ENCODE results near the gene NOTCH3.

The NOTCH3 gene

DNA sequence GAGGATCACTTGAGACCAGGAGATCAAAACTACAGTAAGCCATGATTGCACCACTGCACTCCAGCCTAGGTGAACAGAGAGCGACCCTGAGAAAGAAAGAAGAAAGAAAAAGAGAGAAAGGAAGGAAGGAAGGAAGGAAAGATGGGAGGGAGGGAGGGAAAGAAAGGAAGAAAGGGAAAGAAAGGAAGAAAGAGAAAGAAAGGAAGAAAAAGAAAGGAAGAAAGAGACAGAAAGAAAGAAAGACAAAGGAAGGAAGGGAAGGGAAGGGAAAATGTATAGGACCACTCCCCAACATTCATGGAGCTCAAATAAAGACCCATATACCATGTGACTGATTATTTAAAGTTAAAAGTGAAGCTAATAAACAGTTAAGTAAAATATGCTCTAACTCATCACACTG, 53.7 kb downstream of the NOTCH3 start:
- H3K4me3 ChIP-seq (replicated peaks in 1 of 2; ENCODE audit: low read depth in 2 of 2, low read length in 2 of 2): no peak overlapping the region
- DNase-seq (ENCODE audit: low read depth in 2 of 2): no peak
- TF ChIP-seq, protein P1, sequence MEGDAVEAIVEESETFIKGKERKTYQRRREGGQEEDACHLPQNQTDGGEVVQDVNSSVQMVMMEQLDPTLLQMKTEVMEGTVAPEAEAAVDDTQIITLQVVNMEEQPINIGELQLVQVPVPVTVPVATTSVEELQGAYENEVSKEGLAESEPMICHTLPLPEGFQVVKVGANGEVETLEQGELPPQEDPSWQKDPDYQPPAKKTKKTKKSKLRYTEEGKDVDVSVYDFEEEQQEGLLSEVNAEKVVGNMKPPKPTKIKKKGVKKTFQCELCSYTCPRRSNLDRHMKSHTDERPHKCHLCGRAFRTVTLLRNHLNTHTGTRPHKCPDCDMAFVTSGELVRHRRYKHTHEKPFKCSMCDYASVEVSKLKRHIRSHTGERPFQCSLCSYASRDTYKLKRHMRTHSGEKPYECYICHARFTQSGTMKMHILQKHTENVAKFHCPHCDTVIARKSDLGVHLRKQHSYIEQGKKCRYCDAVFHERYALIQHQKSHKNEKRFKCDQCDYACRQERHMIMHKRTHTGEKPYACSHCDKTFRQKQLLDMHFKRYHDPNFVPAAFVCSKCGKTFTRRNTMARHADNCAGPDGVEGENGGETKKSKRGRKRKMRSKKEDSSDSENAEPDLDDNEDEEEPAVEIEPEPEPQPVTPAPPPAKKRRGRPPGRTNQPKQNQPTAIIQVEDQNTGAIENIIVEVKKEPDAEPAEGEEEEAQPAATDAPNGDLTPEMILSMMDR (IDR thresholded peaks at IDR 0.05; ENCODE audit: low read depth, low read length): no peak

DNA sequence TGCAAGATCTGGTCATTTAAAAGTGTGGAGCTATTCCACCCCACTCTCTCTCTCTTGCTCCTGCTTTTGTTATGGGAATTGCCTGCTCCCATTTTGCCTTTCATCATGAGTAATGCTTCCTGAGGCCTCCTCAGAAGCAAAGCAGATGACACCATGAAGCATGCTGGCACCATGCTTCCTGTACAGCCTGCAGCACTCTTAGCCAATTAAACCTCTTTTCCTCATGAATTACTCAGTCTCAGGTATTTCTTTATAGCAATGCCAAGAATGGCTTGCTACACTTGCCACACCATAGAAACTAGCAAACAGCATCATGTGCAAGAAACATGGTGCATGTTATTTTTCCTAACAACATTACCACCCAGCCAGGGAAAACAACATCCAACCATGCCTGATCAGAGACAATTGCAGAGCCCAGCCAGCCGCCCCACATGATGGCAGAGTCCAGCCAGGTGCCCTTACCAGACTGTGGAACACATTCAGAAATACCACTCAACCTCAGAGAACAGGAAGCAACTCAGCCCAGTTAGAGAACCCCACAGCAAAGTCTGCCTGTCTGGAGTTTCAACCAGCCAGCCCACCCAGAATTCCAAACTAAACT, 56.6 kb downstream of the NOTCH3 start:
- H3K4me3 ChIP-seq (replicated peaks in 1 of 2; ENCODE audit: low read depth in 2 of 2, low read length in 2 of 2): no peak overlapping the region
- peak in 1 of 2 donors; percentile 71 for DNase-seq (ENCODE audit: low read depth in 2 of 2)
- TF ChIP-seq, protein P1 (IDR thresholded peaks at IDR 0.05; ENCODE audit: low read depth, low read length): no peak

DNA sequence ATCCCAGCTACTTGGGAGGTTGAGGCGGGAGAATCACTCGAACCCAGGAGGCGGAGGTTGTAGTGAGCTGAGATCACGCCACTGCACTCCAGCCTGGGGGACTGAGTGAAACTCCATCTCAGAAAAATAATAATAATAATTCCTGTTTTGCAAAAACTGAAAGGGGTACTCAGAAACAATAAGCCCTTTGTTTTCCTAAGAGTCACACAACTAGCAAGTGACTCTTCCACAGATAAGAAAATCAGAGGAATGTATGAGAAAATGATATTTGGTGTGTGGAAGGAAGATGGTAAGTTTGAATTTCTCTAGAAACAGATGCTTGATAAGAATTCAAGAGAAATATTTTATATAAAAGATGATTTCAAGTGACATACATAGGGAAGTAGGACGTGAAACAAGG, 58.5 kb downstream of the NOTCH3 start:
- no peak overlapping the region for H3K4me3 ChIP-seq (replicated peaks in 1 of 2; ENCODE audit: low read depth in 2 of 2, low read length in 2 of 2)
- no peak for DNase-seq (ENCODE audit: low read depth in 2 of 2)
- TF ChIP-seq, protein P1 (IDR thresholded peaks at IDR 0.05; ENCODE audit: low read depth, low read length): no peak

GRCh38 chr19:15141143-15141542, 59.7 kb downstream of the NOTCH3 start:
- no peak for DNase-seq (ENCODE audit: low read depth in 2 of 2)
- H3K4me3 ChIP-seq (replicated peaks in 1 of 2; ENCODE audit: low read depth in 2 of 2, low read length in 2 of 2): no peak overlapping the region
- TF ChIP-seq, protein P1 (IDR thresholded peaks at IDR 0.05; ENCODE audit: low read depth, low read length): no peak

- TF ChIP-seq, protein P1 (IDR thresholded peaks at IDR 0.05; ENCODE audit: low read depth, low read length): no peak
- peak in 1 of 2 donors; percentile 36 for DNase-seq (ENCODE audit: low read depth in 2 of 2)
These were observed 62.4 kb downstream of the NOTCH3 start for GRCh38 chr19:15138427-15138826.

DNA sequence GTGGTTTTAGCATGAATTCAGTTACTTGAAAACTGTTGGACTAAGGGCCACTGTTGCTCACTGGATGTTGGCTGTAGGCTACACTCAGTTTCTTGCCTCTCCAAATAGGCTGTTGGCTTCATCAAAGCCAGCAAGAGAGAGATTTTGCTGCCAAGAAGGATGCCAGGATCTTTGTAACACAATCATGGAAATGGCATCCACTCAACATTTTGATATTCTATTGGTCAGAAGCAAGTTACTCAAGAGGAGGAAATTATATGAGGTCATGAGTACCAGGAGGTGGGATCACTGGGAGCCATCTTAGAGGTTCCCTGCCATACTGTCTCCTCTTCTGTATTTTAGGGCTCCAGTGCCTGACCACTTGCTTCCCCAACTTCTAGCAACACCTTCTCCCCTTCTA, 63.0 kb downstream of the NOTCH3 start:
- no peak overlapping the region for H3K4me3 ChIP-seq (replicated peaks in 1 of 2; ENCODE audit: low read depth in 2 of 2, low read length in 2 of 2)
- peak in 1 of 2 donors; percentile 56 for DNase-seq (ENCODE audit: low read depth in 2 of 2)
- TF ChIP-seq, protein P1 (IDR thresholded peaks at IDR 0.05; ENCODE audit: low read depth, low read length): no peak

More at GRCh38 chr19:15138427-15138826, 62.4 kb downstream of the NOTCH3 start:
- no peak overlapping the region for H3K4me3 ChIP-seq (replicated peaks in 1 of 2; ENCODE audit: low read depth in 2 of 2, low read length in 2 of 2)

Data from cardiac fibroblast (primary cell).